Nephron progenitor cell (in vitro differentiated cells): ENCODE measurements around the gene CAMTA1.

ENCODE experiments used
- DNase-seq: peaks from one replicate; pipeline ENCODE4 v3.0.0; 2021
- H3K27ac Mint-ChIP-seq: 2 replicates; pipeline ENCODE4 v1.8.0; 2021; ENCODE audit warnings: mild to moderate bottlenecking, moderate library complexity, mixed read lengths
- H3K27me3 Mint-ChIP-seq: 2 replicates; pipeline ENCODE4 v1.8.0; 2021; ENCODE audit warnings: mild to moderate bottlenecking, low read depth, mixed read lengths; ENCODE audit not compliant: poor library complexity
- H3K36me3 Mint-ChIP-seq: 2 replicates; pipeline ENCODE4 v1.8.0; 2021; ENCODE audit warnings: low read depth, mixed read lengths
- H3K4me1 Mint-ChIP-seq: 2 replicates; pipeline ENCODE4 v1.8.0; 2021; ENCODE audit warnings: mixed read lengths
- H3K4me3 Mint-ChIP-seq: 2 replicates; pipeline ENCODE4 v1.8.0; 2021; ENCODE audit warnings: mild to moderate bottlenecking, moderate library complexity, mixed read lengths
- H3K9me3 Mint-ChIP-seq: 2 replicates; pipeline ENCODE4 v1.8.0; 2021; ENCODE audit warnings: mild to moderate bottlenecking, moderate library complexity, mixed read lengths
- TF ChIP-seq, protein P1 (sequence below): fragments of 200-600 bp; sonication (generic); IDR thresholded peaks from 2 replicates; pipeline ENCODE4 v1.5.0; 2021; ENCODE audit warnings: antibody characterized with exemption

CAMTA1 gene

DNA sequence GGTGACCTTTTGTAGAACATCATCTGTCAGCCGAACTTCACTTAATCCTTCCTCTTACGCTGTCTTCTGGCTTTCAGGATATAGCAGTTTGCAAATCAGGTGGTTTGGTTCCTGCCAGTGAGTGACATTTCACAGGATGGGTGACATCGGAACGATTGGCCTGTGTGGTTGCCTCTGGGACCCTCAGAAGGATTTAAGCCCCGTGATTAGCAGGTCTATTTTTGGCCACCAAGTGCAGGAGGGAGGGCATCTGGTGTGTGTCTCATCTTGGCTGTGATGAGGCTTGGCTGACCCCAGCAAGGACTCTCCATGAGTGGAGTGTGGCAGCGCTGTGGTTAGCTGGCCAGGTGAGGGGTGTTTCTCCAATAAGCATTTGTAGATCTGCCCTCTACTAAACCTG is 578.2 kb downstream of the CAMTA1 start:
- Mint-ChIP-seq H3K4me1 (peaks cover 19% of the 10 kb centered on the region), H3K9me3 (no peaks in the 10 kb centered on the region), H3K27me3 (peaks cover 21% of the 10 kb centered on the region), H3K36me3 (no peaks in the 10 kb centered on the region), H3K27ac (no peak overlapping the region), H3K4me3 (no peak overlapping the region)
- TF ChIP-seq, protein P1, sequence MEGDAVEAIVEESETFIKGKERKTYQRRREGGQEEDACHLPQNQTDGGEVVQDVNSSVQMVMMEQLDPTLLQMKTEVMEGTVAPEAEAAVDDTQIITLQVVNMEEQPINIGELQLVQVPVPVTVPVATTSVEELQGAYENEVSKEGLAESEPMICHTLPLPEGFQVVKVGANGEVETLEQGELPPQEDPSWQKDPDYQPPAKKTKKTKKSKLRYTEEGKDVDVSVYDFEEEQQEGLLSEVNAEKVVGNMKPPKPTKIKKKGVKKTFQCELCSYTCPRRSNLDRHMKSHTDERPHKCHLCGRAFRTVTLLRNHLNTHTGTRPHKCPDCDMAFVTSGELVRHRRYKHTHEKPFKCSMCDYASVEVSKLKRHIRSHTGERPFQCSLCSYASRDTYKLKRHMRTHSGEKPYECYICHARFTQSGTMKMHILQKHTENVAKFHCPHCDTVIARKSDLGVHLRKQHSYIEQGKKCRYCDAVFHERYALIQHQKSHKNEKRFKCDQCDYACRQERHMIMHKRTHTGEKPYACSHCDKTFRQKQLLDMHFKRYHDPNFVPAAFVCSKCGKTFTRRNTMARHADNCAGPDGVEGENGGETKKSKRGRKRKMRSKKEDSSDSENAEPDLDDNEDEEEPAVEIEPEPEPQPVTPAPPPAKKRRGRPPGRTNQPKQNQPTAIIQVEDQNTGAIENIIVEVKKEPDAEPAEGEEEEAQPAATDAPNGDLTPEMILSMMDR: no peak
- no peak for DNase-seq

- no peak for DNase-seq
- H3K9me3 Mint-ChIP-seq: no peaks in the 10 kb centered on the region
- H3K4me3 Mint-ChIP-seq: no peak overlapping the region
- no peak overlapping the region for H3K27ac Mint-ChIP-seq
- peaks cover 19% of the 10 kb centered on the region for H3K27me3 Mint-ChIP-seq
- no peaks in the 10 kb centered on the region for H3K36me3 Mint-ChIP-seq
- H3K4me1 Mint-ChIP-seq: peaks cover 5% of the 10 kb centered on the region
- TF ChIP-seq, protein P1: no peak
Measured at GRCh38 chr1:7365706-7366105, 580.5 kb downstream of the CAMTA1 start.

- Mint-ChIP-seq H3K4me3 (no peak overlapping the region), H3K9me3 (no peaks in the 10 kb centered on the region), H3K27ac (no peak overlapping the region), H3K27me3 (peaks cover 19% of the 10 kb centered on the region), H3K36me3 (no peaks in the 10 kb centered on the region), H3K4me1 (no peaks in the 10 kb centered on the region)
- DNase-seq: no peak
- TF ChIP-seq, protein P1: no peak
Measured at GRCh38 chr1:7366286-7366954, 581.2 kb downstream of the CAMTA1 start.

DNA sequence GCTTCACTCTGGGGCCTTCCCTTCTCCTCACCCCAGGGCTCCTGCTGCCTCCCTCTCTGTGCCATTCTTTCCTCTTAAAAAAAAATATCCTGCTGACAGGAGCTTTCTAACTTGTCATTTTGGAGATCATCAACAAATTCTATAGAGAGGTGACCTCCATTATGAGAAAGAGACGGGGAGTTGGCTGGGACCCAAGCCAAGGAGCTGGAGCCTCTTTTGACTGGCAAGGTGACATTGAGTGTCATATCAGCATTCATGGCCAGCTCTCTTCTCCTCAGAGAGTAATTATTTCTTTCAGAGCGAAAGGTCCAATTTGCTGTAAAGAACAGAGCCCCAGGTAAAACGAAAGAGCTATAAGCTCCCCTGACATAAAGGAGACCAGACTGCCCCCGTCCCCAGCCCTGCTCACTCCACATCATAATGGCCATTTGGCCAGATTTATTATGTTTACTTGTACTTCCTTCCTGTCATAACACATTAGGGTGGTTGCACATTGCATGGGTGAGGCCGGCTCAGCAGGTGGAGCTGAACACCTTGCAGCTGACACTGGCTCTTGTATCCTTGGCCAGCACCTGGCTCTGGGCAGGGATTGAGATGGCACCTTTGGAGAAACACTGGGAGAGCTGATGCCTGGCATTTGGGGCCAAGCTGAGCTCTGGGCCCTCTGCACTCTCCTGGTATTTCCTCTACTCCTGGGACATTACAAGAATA is 581.9 kb downstream of the CAMTA1 start:
- H3K27ac Mint-ChIP-seq: no peak overlapping the region
- no peaks in the 10 kb centered on the region for H3K4me1 Mint-ChIP-seq
- TF ChIP-seq, protein P1: no peak
- DNase-seq: no peak
- H3K27me3 Mint-ChIP-seq: peaks cover 19% of the 10 kb centered on the region
- no peaks in the 10 kb centered on the region for H3K36me3 Mint-ChIP-seq
- no peaks in the 10 kb centered on the region for H3K9me3 Mint-ChIP-seq
- no peak overlapping the region for H3K4me3 Mint-ChIP-seq

DNA sequence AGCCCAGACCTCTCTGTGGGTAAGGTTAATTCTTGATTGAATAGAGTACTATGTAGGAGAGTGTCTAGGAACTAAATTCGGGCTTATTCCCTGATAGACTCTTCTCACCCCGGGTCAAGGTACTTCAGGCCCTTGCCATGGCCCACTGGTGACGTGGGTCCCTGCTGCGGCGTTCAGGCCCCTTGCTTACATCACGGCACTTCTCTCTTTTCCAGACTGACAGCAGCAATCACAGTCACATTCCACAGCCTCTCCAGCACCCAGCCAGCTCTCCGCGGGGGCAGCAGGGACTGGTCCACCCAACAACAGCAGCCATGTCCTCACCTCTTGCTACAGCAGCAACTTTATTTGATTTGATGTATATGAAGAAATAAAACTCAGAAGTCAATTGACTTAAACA is 584.6 kb downstream of the CAMTA1 start:
- no peak overlapping the region for H3K27ac Mint-ChIP-seq
- H3K36me3 Mint-ChIP-seq: no peaks in the 10 kb centered on the region
- DNase-seq: no peak
- peaks cover 15% of the 10 kb centered on the region for H3K4me1 Mint-ChIP-seq
- TF ChIP-seq, protein P1: no peak
- no peak overlapping the region for H3K4me3 Mint-ChIP-seq
- no peaks in the 10 kb centered on the region for H3K9me3 Mint-ChIP-seq
- H3K27me3 Mint-ChIP-seq: peaks cover 14% of the 10 kb centered on the region

DNA sequence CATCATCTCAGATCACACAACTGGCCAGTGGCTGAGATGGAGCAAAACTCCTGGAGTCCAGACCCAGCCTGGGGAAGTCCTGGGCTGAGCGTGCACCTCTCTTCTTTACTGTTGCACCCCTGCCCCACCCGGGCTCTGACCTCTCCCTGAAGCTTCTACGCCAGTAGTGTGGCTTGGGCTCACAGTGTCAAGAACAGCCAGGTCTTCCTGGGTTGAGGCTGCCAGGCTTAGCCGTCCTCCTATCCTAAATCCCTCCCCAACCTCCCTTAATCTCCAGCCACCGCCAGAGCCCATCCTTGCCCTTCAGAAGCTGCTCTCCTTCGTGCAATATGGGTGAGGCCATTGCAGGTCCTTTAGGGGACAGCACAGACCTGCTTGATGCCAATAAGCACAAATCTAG is 586.7 kb downstream of the CAMTA1 start:
- peaks cover 9% of the 10 kb centered on the region for H3K27me3 Mint-ChIP-seq
- H3K4me3 Mint-ChIP-seq: no peak overlapping the region
- no peak for DNase-seq
- no peak overlapping the region for H3K27ac Mint-ChIP-seq
- no peaks in the 10 kb centered on the region for H3K36me3 Mint-ChIP-seq
- peaks cover 36% of the 10 kb centered on the region for H3K4me1 Mint-ChIP-seq
- TF ChIP-seq, protein P1: no peak
- H3K9me3 Mint-ChIP-seq: no peaks in the 10 kb centered on the region
